ENCODE measurements around the gene NRARP. TPM values are rescaled to one million over a fixed set of nuclear protein-coding genes. Genes with fewer than 3 reads are reported as not detected.

NRARP gene
- total RNA-seq, 1 experiment from 2014 or later, result 32.6 TPM

DNA sequence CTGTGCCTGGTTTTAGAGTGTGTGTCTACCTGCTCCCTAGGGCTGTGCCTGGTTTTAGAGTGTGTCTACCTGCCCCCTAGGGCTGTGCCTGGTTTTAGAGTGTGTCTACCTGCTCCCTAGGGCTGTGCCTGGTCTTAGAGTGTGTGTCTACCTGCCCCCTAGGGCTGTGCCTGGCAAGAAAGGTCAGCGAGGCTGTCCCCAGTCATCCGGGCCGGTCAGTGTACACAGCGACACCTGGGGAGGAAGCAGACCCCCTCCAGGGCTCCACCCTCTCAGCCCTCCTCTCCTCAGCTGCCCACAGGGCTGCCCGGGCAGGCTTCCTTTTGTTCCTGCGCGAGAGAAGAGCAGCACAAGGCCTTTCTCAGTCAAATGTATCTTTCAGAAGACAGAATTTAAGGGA, 4.1 kb downstream of the NRARP start:
- intact Hi-C loops (cut with micrococcal nuclease; ENCODE audit: unreplicated experiment), result loop anchor here (10.0 kb wide), 1 partner anchor 117 kb away; no protein-coding TSS in a partner anchor
- BruUV-seq (replicated peaks), result no TSS peak
- H3K9me3 Mint-ChIP-seq (ENCODE audit: low read depth, unreplicated experiment), result no peaks in the 10 kb centered on the region
- peak overlapping the region; percentile 30 for H3K27ac Mint-ChIP-seq (ENCODE audit: unreplicated experiment)
- H3K4me3 Mint-ChIP-seq (ENCODE audit: low read depth, unreplicated experiment), result peak overlapping the region; percentile 81
- H3K36me3 Mint-ChIP-seq (ENCODE audit: insufficient read depth, unreplicated experiment), result peaks cover 73% of the 10 kb centered on the region
- peak; percentile 58 for DNase-seq
- TF ChIP-seq, protein P1, sequence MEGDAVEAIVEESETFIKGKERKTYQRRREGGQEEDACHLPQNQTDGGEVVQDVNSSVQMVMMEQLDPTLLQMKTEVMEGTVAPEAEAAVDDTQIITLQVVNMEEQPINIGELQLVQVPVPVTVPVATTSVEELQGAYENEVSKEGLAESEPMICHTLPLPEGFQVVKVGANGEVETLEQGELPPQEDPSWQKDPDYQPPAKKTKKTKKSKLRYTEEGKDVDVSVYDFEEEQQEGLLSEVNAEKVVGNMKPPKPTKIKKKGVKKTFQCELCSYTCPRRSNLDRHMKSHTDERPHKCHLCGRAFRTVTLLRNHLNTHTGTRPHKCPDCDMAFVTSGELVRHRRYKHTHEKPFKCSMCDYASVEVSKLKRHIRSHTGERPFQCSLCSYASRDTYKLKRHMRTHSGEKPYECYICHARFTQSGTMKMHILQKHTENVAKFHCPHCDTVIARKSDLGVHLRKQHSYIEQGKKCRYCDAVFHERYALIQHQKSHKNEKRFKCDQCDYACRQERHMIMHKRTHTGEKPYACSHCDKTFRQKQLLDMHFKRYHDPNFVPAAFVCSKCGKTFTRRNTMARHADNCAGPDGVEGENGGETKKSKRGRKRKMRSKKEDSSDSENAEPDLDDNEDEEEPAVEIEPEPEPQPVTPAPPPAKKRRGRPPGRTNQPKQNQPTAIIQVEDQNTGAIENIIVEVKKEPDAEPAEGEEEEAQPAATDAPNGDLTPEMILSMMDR (IDR thresholded peaks at IDR 0.05; ENCODE audit: unreplicated experiment), result no peak
- H3K27me3 Mint-ChIP-seq (ENCODE audit: unreplicated experiment), result no peaks in the 10 kb centered on the region
- H3K4me1 Mint-ChIP-seq (ENCODE audit: low read depth, unreplicated experiment), result peaks cover 26% of the 10 kb centered on the region
- CTCF ChIA-PET, result no interaction called here

DNA sequence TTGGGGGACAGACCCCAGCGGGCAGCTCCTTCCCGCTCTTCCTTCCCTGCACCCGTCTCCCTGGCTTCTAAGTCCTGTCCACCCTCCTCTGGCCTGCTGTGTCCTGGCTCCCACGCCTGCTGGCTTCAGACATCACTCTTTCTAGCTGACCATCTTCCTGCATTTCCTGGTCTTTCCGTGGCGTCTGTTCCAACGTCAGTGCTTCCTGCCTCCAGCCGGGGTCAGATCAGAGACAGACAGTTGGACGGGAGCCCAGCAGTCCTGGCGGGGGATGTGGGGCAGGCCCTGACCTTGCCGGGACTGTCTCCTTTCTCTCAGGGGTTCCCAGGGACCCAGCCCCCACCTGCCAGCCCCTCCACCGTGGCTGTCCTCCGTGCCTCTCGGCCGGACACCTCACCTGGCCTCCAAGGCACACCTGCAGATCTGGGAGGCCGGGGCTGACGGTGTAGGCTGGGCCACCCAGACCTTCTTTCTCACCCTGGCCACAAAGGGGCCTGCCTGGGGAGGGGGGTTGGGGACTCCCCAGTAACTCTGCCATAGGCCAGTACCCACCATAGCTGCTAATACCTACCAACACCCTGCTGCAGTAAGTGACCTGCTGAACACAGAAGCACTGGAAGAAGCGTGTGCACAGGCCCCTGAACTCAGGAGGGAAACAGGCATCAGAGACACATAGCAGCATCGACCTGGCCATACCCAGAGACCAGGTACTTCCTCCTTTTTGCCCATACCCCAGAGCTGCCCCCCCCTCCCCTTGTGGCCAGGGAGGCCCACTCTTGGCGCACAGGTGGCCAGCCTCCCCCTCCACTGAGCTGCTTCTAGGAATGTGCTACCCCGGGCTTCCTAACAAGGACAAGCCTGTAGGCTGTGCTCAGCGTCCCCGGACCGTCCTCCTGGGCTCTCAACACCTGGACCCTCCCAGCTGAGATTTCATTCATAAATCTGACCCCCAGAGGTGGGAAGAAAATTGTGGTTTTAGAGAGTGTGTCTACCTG, 5.1 kb downstream of the NRARP start:
- H3K27me3 Mint-ChIP-seq (ENCODE audit: unreplicated experiment), result no peaks in the 10 kb centered on the region
- no TSS peak for BruUV-seq (replicated peaks)
- CTCF ChIA-PET, result interaction anchor here (0.6 to 1.0 kb wide), 4 partner anchors 19 to 390 kb away, joined by 3 to 4 read pairs (median 3); partner anchors contain the start of genes EXD3 and NOXA1
- TF ChIP-seq, protein P1 (IDR thresholded peaks at IDR 0.05; ENCODE audit: unreplicated experiment), result no peak
- peak overlapping the region; percentile 69 for H3K4me3 Mint-ChIP-seq (ENCODE audit: low read depth, unreplicated experiment)
- peaks cover 27% of the 10 kb centered on the region for H3K4me1 Mint-ChIP-seq (ENCODE audit: low read depth, unreplicated experiment)
- peaks cover 67% of the 10 kb centered on the region for H3K36me3 Mint-ChIP-seq (ENCODE audit: insufficient read depth, unreplicated experiment)
- peak; percentile 52 for DNase-seq
- H3K27ac Mint-ChIP-seq (ENCODE audit: unreplicated experiment), result peak overlapping the region; percentile 93
- H3K9me3 Mint-ChIP-seq (ENCODE audit: low read depth, unreplicated experiment), result no peaks in the 10 kb centered on the region
- intact Hi-C loops (cut with micrococcal nuclease; ENCODE audit: unreplicated experiment), result loop anchor here (10.0 kb wide), 1 partner anchor 118 kb away; no protein-coding TSS in a partner anchor

DNA sequence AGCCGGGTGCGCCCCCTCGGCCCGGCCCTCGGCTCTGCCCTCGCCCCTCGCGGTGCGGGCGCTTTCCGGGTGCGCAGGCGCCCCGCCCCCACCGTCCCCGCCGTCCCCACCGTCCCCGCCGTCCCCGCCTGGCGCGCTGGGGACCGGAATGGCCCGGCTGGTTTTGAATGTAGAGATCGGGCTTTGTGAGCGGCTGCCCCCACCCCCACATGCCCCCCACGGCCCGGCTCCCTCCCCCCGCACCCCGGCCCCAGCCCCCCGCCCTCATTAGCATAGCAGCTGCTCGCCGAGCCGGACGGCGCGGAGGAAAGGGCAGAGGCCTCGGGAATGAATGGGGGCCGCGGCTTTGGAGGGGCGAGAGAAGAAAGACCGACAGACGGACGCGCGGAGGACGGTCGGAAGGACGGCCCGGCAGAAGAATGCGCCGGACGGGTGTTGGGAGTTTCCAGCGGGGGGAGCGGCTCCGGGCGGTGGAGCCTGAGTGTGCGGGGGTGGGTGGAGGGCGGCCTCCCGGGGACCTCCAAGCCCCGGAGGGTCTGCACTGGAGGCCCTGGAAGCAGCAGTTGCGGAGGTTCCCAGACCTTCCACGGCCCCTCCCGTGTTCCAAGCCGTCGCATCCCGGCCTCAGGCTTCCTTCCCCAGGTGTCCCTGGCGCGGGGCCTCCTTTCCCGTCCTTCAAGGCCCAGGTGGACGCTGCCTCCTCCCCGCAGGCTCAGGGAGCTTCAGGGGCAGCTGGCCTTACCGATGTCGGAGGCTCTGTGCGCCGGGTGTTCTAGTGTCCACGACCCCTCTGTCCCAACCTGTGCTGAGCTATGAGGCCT, 6.0 kb downstream of the NRARP start:
- H3K27me3 Mint-ChIP-seq (ENCODE audit: unreplicated experiment), result no peaks in the 10 kb centered on the region
- peak overlapping the region; percentile 93 for H3K27ac Mint-ChIP-seq (ENCODE audit: unreplicated experiment)
- no TSS peak for BruUV-seq (replicated peaks)
- intact Hi-C loops (cut with micrococcal nuclease; ENCODE audit: unreplicated experiment), result loop anchor here (10.0 kb wide), 1 partner anchor 119 kb away; no protein-coding TSS in a partner anchor
- TF ChIP-seq, protein P1 (IDR thresholded peaks at IDR 0.05; ENCODE audit: unreplicated experiment), result no peak
- H3K4me3 Mint-ChIP-seq (ENCODE audit: low read depth, unreplicated experiment), result peak overlapping the region; percentile 69
- H3K36me3 Mint-ChIP-seq (ENCODE audit: insufficient read depth, unreplicated experiment), result peaks cover 59% of the 10 kb centered on the region
- no peak for DNase-seq
- CTCF ChIA-PET, result interaction anchor here (0.6 to 1.0 kb wide), 4 partner anchors 18 to 391 kb away, joined by 3 to 4 read pairs (median 3); partner anchors contain the start of genes EXD3 and NOXA1
- H3K9me3 Mint-ChIP-seq (ENCODE audit: low read depth, unreplicated experiment), result no peaks in the 10 kb centered on the region
- H3K4me1 Mint-ChIP-seq (ENCODE audit: low read depth, unreplicated experiment), result peaks cover 27% of the 10 kb centered on the region

DNA sequence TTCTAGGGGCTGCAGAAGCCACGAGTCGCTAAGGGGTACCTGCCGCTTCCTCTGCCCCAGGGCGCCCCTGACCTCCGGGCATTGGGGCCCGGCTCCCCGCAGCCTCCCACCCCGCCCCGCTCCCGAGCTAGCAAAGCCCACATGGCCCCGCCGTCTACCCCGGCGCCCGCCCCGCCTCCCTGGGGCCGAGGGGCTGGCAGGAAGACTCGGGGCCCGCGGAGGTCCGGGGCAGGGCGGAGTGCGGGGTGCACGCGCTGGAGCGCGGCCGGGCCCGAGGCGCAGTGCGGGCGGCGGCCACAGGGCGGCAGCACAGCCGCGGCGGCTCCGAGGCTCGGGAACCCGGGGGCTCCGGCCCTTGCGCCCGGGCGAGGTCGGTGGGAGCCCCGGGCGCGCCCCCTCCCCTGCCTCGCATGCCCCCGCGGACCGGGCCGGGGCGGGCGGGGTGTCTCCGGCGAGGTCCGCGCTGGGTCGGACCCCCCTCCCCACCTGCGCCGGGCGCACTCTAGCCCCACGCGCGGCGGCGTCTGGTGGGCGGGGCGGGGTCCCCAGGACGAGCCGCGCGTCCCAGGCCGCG, 6.7 kb downstream of the NRARP start:
- TF ChIP-seq, protein P1 (IDR thresholded peaks at IDR 0.05; ENCODE audit: unreplicated experiment), result peak; percentile 20
- Mint-ChIP-seq H3K36me3 (ENCODE audit: insufficient read depth, unreplicated experiment) (peaks cover 52% of the 10 kb centered on the region), H3K27ac (ENCODE audit: unreplicated experiment) (no peak overlapping the region), H3K27me3 (ENCODE audit: unreplicated experiment) (no peaks in the 10 kb centered on the region), H3K4me1 (ENCODE audit: low read depth, unreplicated experiment) (peaks cover 27% of the 10 kb centered on the region), H3K9me3 (ENCODE audit: low read depth, unreplicated experiment) (no peaks in the 10 kb centered on the region), H3K4me3 (ENCODE audit: low read depth, unreplicated experiment) (no peak overlapping the region)
- intact Hi-C loops (cut with micrococcal nuclease; ENCODE audit: unreplicated experiment), result loop anchor here (10.0 kb wide), 1 partner anchor 119 kb away; no protein-coding TSS in a partner anchor
- no TSS peak for BruUV-seq (replicated peaks)
- CTCF ChIA-PET, result no interaction called here
- DNase-seq, result peak; percentile 71

All from Calu3 (cell line).